ENCODE data around the gene UBL3. TPM values are rescaled to one million over a fixed set of nuclear protein-coding genes. Genes with fewer than 3 reads are reported as not detected.

The UBL3 gene
- polyA plus RNA-seq (6.5 to 10.5 TPM (median 7.1 TPM) in 3 replicates), polyA minus RNA-seq (2.2 to 8.3 TPM (median 4.9 TPM) in 3 replicates)
- polyA plus RNA-seq (2011; ENCODE audit: low read depth) = 9.5 TPM
- polyA plus RNA-seq (2011; cell fraction: cytosol; rRNA removed) = 6.5 and 12.7 TPM in 2 replicates
- 5.8 and 6.8 TPM in 2 replicates for polyA plus RNA-seq (2011; cell fraction: nucleus; rRNA removed)
- 8.0 and 19.3 TPM in 2 replicates for polyA plus RNA-seq (2012; ENCODE audit: low replicate concordance)
- polyA minus RNA-seq (2011; cell fraction: cytosol; rRNA and poly(A)+ RNA removed) = 12.3 TPM
- 6.1 and 8.4 TPM in 2 replicates for polyA minus RNA-seq (2011; cell fraction: nucleus; rRNA and poly(A)+ RNA removed)

- peak within 1 kb of the TSS; percentile 83 to 96 (median 90) for H3K4me3 ChIP-seq (ENCODE audit: control insufficient read depth in 2 of 3, extremely low read depth in 1 of 3, insufficient read depth in 2 of 3, low read depth in 1 of 3, low read length in 3 of 3)
- peaks cover 33% of the 10 kb centered on the region for H3K79me2 ChIP-seq (ENCODE audit: control insufficient read depth, insufficient read depth, low read length)
- peak within 1 kb of the TSS; percentile 90 for H3K27ac ChIP-seq (ENCODE audit: control insufficient read depth, insufficient read depth, low read length)
- DNase-seq (ENCODE audit: low read depth, low spot score) = peak; percentile 55
- no peaks in the 10 kb centered on the region for H3K36me3 ChIP-seq (ENCODE audit: control insufficient read depth in 2 of 2, extremely low read depth in 1 of 2, insufficient read depth in 2 of 2, low read length in 2 of 2)
- no peaks in the 10 kb centered on the region for H3K9me1 ChIP-seq (ENCODE audit: control insufficient read depth, extremely low read depth, insufficient read depth, low read length)
- no peak for FAIRE-seq
- dilution Hi-C loops (cut with MboI; ENCODE audit: extremely low pct_ligation_motif_present, low sequenced_read_pairs) = no loop called here
- H3K9ac ChIP-seq (ENCODE audit: control insufficient read depth, extremely low read depth, insufficient read depth, low read length) = peak within 1 kb of the TSS; percentile 89
- no peak for TF ChIP-seq EZH2 (IDR thresholded peaks at IDR 0.05; ENCODE audit: low read length)
- TF ChIP-seq CTCF (optimal IDR thresholded peaks at IDR 0.05 in 1 of 3, IDR thresholded peaks at IDR 0.05 in 1 of 3, conservative IDR thresholded peaks at IDR 0.05 in 1 of 3; ENCODE audit: extremely low read depth in 1 of 3, insufficient read depth in 2 of 3, low read length in 3 of 3) = no peak
- peak within 1 kb of the TSS; percentile 93 for H3K4me2 ChIP-seq (ENCODE audit: control insufficient read depth, extremely low read depth, insufficient read depth, low read depth, low read length)
- H3K4me1 ChIP-seq (ENCODE audit: control insufficient read depth, extremely low read depth, insufficient read depth, low read length) = peaks cover 13% of the 10 kb centered on the region
- H3K9me3 ChIP-seq (ENCODE audit: control insufficient read depth, low read depth, low read length) = no peaks in the 10 kb centered on the region
- H2AFZ ChIP-seq (ENCODE audit: control insufficient read depth, low read length) = peak within 1 kb of the TSS; percentile 71
- no peaks in the 10 kb centered on the region for H3K27me3 ChIP-seq (ENCODE audit: control insufficient read depth, extremely low read depth, insufficient read depth, low read length)
- H4K20me1 ChIP-seq (ENCODE audit: control insufficient read depth, extremely low read depth, insufficient read depth, low read length) = no peaks in the 10 kb centered on the region
Observed at GRCh38 chr13:29850213-29850898, at the start of gene UBL3. TSS of gene UBL3 (minus strand) at chr13:29850617. CDS start at chr13:29849538, 1,079 bp downstream.

GRCh38 chr13:29897102-29897501, 46.7 kb upstream of the UBL3 start:
- Histone ChIP-seq H3K27ac (ENCODE audit: control insufficient read depth, insufficient read depth, low read length) (no peak overlapping the region), H2AFZ (ENCODE audit: control insufficient read depth, low read length) (no peak overlapping the region), H3K4me3 (ENCODE audit: control insufficient read depth in 2 of 3, extremely low read depth in 1 of 3, insufficient read depth in 2 of 3, low read depth in 1 of 3, low read length in 3 of 3) (no peak overlapping the region), H3K79me2 (ENCODE audit: control insufficient read depth, insufficient read depth, low read length) (no peaks in the 10 kb centered on the region), H3K36me3 (ENCODE audit: control insufficient read depth in 2 of 2, extremely low read depth in 1 of 2, insufficient read depth in 2 of 2, low read length in 2 of 2) (no peaks in the 10 kb centered on the region), H3K9me1 (ENCODE audit: control insufficient read depth, extremely low read depth, insufficient read depth, low read length) (no peaks in the 10 kb centered on the region), H3K4me2 (ENCODE audit: control insufficient read depth, extremely low read depth, insufficient read depth, low read depth, low read length) (no peak overlapping the region), H3K27me3 (ENCODE audit: control insufficient read depth, extremely low read depth, insufficient read depth, low read length) (no peaks in the 10 kb centered on the region), H4K20me1 (ENCODE audit: control insufficient read depth, extremely low read depth, insufficient read depth, low read length) (no peaks in the 10 kb centered on the region), H3K9me3 (ENCODE audit: control insufficient read depth, low read depth, low read length) (no peaks in the 10 kb centered on the region), H3K4me1 (ENCODE audit: control insufficient read depth, extremely low read depth, insufficient read depth, low read length) (peaks cover 7% of the 10 kb centered on the region), H3K9ac (ENCODE audit: control insufficient read depth, extremely low read depth, insufficient read depth, low read length) (no peak overlapping the region)
- no peak for FAIRE-seq
- dilution Hi-C loops (cut with MboI; ENCODE audit: extremely low pct_ligation_motif_present, low sequenced_read_pairs) = no loop called here
- TF ChIP-seq CTCF (optimal IDR thresholded peaks at IDR 0.05 in 1 of 3, IDR thresholded peaks at IDR 0.05 in 1 of 3, conservative IDR thresholded peaks at IDR 0.05 in 1 of 3; ENCODE audit: extremely low read depth in 1 of 3, insufficient read depth in 2 of 3, low read length in 3 of 3) = no peak
- no peak for TF ChIP-seq EZH2 (IDR thresholded peaks at IDR 0.05; ENCODE audit: low read length)
- DNase-seq (ENCODE audit: low read depth, low spot score) = no peak
